Epithelial cell of proximal tubule (primary cell): ENCODE measurements around the gene SLC24A3. TPM values are rescaled to one million over a fixed set of nuclear protein-coding genes. Genes with fewer than 3 reads are reported as not detected.

Source experiments
- DNase-seq: peaks from one replicate; pipeline ENCODE4 v3.0.0-alpha.2; 2011; ENCODE audit warnings: low read depth
- H3K4me3 ChIP-seq: 2 replicates; pipeline ENCODE4 v1.5.1; 2011; ENCODE audit warnings: low read depth, mild to moderate bottlenecking, low read length
- total RNA-seq: library from RNA; depleted of rRNA; stranded (reverse); fragments of >200 nt; gene quantifications from 2 replicates; pipeline ENCODE4 v1.2.3, GENCODE V29; 2015
- TF ChIP-seq, protein P1 (sequence below): conservative IDR thresholded peaks from 2 replicates; pipeline ENCODE4 v1.5.1; 2012; ENCODE audit warnings: low read depth, mild to moderate bottlenecking, low read length

Gene SLC24A3
- total RNA-seq, 1 donor from 2014 or later: not detected

DNA sequence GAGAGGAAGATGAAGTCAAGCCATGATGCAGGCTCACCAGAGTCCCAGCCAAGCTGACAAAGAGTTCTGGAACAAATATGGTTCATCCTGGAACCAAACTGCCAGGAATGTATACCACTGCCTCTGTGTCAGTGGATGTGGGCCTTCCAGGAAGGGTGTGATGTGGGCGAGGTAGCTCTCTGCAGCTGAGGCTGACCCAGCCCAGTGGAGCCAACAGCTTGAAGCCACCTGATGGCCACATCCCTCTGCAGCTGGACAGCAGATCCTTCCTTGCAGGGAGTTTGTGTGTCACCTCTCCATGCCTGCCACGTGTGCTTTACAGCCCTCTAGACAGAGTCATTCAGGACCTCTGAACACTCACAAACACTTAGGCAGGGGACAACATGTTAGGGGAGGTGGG, 403.6 kb downstream of the SLC24A3 start:
- TF ChIP-seq, protein P1, sequence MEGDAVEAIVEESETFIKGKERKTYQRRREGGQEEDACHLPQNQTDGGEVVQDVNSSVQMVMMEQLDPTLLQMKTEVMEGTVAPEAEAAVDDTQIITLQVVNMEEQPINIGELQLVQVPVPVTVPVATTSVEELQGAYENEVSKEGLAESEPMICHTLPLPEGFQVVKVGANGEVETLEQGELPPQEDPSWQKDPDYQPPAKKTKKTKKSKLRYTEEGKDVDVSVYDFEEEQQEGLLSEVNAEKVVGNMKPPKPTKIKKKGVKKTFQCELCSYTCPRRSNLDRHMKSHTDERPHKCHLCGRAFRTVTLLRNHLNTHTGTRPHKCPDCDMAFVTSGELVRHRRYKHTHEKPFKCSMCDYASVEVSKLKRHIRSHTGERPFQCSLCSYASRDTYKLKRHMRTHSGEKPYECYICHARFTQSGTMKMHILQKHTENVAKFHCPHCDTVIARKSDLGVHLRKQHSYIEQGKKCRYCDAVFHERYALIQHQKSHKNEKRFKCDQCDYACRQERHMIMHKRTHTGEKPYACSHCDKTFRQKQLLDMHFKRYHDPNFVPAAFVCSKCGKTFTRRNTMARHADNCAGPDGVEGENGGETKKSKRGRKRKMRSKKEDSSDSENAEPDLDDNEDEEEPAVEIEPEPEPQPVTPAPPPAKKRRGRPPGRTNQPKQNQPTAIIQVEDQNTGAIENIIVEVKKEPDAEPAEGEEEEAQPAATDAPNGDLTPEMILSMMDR: no peak
- no peak overlapping the region for H3K4me3 ChIP-seq
- DNase-seq: no peak

DNA sequence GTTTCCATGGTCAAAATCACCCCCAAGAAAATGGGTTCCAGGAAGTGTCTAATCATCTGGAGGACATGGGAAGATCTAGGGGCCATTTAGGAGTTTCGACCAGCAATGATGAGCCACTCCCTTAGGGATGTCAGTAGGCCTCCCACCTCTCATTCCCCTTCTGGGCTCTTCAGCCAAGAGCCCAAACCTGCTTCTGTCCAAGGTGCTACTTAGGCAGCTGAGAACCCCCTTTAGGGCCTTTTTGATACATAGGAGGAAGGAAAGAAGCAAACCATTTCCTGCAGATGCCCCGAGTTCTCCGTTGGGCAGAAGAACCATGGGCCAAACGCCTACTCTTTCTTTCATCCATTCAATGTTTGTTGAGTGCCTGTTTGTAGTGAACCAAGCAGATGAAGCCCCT, 404.2 kb downstream of the SLC24A3 start:
- DNase-seq: no peak
- TF ChIP-seq, protein P1: no peak
- H3K4me3 ChIP-seq: no peak overlapping the region

GRCh38 chr20:19617256-19617655, 404.8 kb downstream of the SLC24A3 start:
- no peak for DNase-seq
- H3K4me3 ChIP-seq: no peak overlapping the region
- TF ChIP-seq, protein P1: no peak

DNA sequence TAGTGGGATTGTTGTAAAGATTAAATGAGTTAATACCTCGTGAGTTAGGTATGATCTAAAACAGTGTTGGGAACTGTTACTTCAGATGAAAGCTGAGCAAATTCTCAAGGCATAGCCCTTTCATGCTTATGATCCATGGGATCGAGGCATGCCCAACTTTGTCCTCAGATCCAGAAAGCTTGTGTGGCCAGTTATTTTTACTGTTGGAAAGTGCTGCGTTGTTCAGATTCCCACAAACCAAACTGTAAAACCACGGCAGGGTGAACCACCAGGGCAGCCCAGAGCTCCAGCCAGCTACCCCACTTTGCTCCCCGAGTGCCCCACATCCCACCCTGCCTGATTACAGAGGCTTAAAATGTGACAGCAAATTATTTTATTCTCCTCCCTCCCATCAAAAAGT, 406.3 kb downstream of the SLC24A3 start:
- H3K4me3 ChIP-seq: no peak overlapping the region
- no peak for DNase-seq
- TF ChIP-seq, protein P1: no peak

DNA sequence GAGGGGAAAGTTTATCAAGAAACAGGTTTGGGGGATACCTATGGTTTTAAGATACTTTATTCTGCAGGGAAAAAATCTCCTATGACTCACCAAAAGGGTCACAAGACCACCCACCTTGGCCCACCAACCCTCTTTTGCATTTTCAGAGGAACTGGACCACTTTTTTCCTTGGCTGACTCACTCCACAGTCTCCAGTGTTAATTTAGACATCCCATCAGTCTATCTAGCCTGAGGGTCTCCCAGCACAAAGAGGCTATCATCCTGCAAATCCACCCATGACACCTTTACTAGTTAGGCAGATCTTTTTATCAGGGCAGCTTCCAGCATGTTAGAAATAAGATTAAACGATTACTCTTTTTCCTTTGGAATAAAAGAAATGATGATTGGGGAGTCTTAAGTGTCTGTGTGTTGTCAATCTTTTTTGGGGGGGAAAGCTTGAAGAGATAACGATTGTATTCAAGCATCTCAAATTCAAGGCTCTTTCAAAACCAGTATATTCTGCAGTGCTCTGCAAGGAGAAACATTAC, 407.5 kb downstream of the SLC24A3 start:
- no peak for DNase-seq
- no peak overlapping the region for H3K4me3 ChIP-seq
- TF ChIP-seq, protein P1: no peak

DNA sequence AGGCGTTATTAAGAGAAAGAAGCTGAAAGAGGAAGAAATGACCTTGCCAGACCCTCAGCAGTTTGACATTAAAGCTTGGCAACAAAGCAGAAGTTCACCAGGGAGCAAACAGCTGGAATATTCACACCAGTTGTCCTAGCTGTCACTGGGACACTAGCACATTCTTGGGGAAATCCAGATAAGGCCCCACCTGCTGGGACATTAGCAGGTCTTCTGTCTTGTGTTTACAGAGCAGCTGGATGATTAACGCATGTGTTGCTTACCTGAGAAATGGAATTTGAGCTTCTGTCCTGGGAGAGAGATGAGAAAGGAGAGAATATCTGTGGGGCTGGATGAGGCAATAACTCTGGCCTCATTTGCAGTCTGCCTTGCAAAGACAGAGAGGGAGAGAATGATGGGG, 408.0 kb downstream of the SLC24A3 start:
- no peak for DNase-seq
- TF ChIP-seq, protein P1: no peak
- H3K4me3 ChIP-seq: no peak overlapping the region

DNA sequence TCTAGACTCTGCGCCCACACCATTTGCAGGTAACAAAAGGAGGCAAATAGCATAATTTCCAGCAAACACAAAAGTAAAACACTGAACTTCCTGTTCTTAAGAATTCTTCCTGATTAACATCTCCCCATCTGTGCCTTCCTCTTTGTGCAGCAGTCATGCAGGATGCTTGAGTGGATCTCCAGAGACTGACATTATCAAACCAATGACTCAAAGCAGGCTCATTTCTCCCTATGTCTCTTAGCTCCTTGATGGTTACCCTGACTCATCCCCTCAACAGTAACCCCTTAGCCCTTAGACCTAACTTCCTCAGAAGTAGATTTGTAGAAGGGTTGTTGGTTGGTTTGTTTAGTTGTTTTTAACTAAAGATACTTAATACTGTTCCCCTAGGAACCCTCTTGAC, 408.6 kb downstream of the SLC24A3 start:
- TF ChIP-seq, protein P1: no peak
- peak; percentile 20 for DNase-seq
- H3K4me3 ChIP-seq: no peak overlapping the region
